Stimulated activated naive CD4-positive, alpha-beta T cell treated with Interleukin-2 at 50 U/mL for 16 hours (primary cell): ENCODE data around the gene BCAN.
"Not testable (repeated sequence)": the region's sequence is repeated elsewhere in the genome, so short reads cannot be mapped to it uniquely, and the experiment has no call there.

Source experiments
- DNase-seq: peaks from one replicate; lab custom pipeline; 2025; lab: John Stamatoyannopoulos, UW

The BCAN gene

GRCh38 chr1:156618853-156619581 is 22.9 kb upstream of the BCAN start, which contains the start of gene HAPLN2:
HAPLN2 (plus strand) TSS chr1:156619415; CDS start chr1:156623491, 4,076 bp downstream.
- peak; percentile 9 for DNase-seq

- DNase-seq: no peak
Measured at GRCh38 chr1:156619582-156619955, 22.3 kb upstream of the BCAN start.

- DNase-seq: no peak
Measured at GRCh38 chr1:156622581-156623297, 19.2 kb upstream of the BCAN start.

GRCh38 chr1:156623946-156624813 is 17.7 kb upstream of the BCAN start:
- peak; percentile 33 for DNase-seq

DNA sequence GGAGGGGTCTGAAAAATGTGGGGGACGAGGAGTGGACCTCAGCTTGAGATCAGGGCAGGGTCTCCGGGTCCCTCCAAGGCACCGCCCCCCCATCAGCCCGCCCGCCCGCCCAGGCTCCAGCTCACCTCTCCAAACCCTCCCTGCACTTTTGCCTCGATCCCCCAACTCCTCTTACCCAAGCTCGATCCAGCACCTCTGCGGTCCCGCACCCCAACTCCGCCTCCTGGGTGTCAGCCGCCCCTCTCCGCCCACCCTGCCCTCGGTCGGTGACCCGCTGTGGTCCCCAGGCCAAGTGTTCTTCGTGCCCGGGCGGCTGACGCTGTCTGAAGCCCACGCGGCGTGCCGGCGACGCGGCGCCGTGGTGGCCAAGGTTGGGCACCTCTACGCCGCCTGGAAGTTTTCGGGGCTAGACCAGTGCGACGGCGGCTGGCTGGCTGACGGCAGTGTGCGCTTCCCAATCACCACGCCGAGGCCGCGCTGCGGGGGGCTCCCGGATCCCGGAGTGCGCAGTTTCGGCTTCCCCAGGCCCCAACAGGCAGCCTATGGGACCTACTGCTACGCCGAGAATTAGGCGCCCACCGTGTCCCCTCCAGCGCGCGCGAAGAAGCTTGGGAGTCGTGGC is 17.0 kb upstream of the BCAN start:
- DNase-seq: no peak

- DNase-seq: peak; percentile 43
Measured at GRCh38 chr1:156625436-156626078, 16.4 kb upstream of the BCAN start.

DNA sequence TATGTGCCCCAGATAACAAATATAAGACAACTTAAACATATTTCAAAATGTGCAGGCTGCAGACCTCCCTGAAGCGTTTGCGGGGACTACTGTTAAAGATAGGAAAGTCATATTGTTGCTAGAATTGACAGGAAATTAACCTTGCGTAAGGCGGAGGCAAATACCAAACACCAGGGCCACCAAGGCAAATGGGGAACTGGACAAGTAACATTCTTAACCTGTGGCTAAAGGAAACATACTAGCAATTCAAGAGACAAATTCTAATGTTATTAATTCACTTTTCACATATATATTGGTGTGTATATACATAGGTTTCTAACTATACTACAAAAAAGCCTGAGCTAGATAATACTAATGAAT is 15.9 kb upstream of the BCAN start:
- no peak for DNase-seq

GRCh38 chr1:156627313-156627880 is 14.5 kb upstream of the BCAN start:
- DNase-seq: peak; percentile 10

DNA sequence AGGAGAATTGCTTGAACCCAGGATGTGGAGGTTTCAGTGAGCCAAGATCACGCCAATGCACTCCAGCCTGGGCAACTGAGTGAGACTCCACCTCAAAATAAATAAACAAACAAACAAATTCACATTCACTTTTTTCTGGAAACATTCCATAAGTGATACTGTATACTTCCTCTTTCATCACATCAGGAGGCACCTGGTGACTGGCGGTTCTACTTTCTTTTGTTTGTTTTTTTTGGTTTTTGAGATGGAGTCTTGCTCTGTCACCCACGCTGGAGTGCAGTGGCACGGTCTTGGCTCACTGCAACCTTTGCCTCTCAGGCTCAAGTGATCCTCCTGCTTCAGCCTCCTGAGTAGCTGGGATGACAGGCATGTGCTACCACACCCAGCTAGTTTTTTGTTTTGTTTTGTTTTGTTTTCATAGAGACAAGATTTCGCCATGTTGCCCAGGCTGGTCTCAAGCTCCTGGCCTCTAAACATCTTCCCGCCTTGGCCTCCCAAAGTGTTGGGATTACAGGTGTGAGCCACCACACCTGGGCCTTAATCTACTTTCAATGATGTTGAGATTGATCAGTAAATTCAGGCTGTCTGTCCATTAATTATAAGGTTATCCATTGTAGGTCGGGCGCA is 12.0 kb upstream of the BCAN start:
- DNase-seq: no peak

GRCh38 chr1:156631152-156631551 is 10.8 kb upstream of the BCAN start:
- not testable (repeated sequence) for DNase-seq

GRCh38 chr1:156632355-156632754 is 9.6 kb upstream of the BCAN start:
- DNase-seq: no peak

GRCh38 chr1:156638189-156638985 is 3.5 kb upstream of the BCAN start:
- DNase-seq: no peak

DNA sequence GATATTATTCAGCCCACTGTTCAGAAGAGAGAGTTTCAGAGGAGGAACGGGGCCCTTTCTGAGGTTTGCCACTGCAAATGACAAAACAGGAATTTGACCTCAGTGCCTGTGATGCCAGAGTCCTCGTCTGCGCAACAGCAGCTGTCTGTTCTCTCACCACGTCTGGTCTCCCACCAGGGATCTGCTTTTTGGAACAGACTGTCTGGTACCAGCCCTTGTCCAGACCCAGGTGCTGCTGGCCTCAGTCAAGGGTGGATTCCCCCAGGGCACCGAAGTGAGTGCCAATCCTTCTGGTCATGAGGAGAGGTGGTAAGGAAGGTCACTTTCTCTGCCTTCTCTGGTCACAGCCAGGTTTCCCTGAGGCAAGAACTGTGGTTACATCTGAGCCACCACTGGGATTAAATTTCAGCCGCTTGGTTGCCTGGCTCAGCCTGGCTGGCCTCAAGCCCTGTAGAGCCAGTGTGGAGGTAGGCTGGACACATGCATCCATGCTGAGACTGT is 2.3 kb upstream of the BCAN start:
- DNase-seq: no peak

- DNase-seq: no peak
Measured at GRCh38 chr1:156640842-156641706, 843 bp upstream of the BCAN start.

- no peak for DNase-seq
Measured at GRCh38 chr1:156642265-156643048, 540 bp downstream of the BCAN start.

GRCh38 chr1:156643049-156643777 is 1.3 kb downstream of the BCAN start:
- no peak for DNase-seq

DNA sequence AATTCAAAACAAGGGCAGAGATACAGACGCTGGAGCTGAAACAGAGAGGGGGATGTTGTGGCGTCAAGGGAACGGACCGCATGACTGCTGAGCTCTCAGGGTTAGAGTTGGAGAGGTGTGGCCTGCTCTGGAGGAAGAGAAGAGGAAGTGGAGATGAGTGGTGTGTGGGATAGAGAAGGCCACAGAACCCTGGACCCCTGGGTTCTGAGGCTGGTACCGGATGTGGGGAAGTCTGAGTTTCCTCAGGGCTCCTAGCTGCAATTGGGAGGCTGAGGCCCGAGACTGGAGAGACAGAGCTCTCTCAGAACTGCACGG is 1.8 kb downstream of the BCAN start:
- peak; percentile 5 for DNase-seq
